ENCODE data around the gene IGSF8.

GRCh38 chr1:160085686-160086455, 12.5 kb downstream of the IGSF8 start:
- TF ChIP-seq MAX (IDR thresholded peaks at IDR 0.05; ENCODE audit: insufficient read depth, insufficient read length): no peak
- peak; percentile 82 to 99 for TF ChIP-seq CTCF (IDR thresholded peaks at IDR 0.05; ENCODE audit: extremely low read depth in 1 of 2, insufficient read depth in 1 of 2, low read depth in 1 of 2, low read length in 2 of 2)
- no peak for TF ChIP-seq EZH2 (IDR thresholded peaks at IDR 0.05; ENCODE audit: borderline replicate concordance, low read depth, low read length, severe bottlenecking)
- TF ChIP-seq MYC (IDR thresholded peaks at IDR 0.05; ENCODE audit: low read depth, low read length): no peak
- no peak for TF ChIP-seq POLR2AphosphoS5 (IDR thresholded peaks at IDR 0.05; ENCODE audit: insufficient read depth, low read depth, low read length)
- TF ChIP-seq POLR2A (IDR thresholded peaks at IDR 0.05; ENCODE audit: low read depth, low read length): no peak
- no peak for TF ChIP-seq JUN (IDR thresholded peaks at IDR 0.05; ENCODE audit: borderline replicate concordance, insufficient read depth, insufficient read length, low read depth)
- no peak for TF ChIP-seq GATA2 (IDR thresholded peaks at IDR 0.05; ENCODE audit: insufficient read depth, insufficient read length, low read depth, low read length)
